NCI-H146 (cell line): ENCODE results near the gene TMEM53.

Experiments used
- DNase-seq: peaks from one replicate; lab custom pipeline; 2025; lab: John Stamatoyannopoulos, UW

TMEM53 gene

GRCh38 chr1:44603718-44604117 lies 70.6 kb downstream of the TMEM53 start:
- peak; percentile 93 for DNase-seq
